ENCODE data around the gene DZIP1L.
"Not testable (repeated sequence)": the region's sequence is repeated elsewhere in the genome, so short reads cannot be mapped to it uniquely, and the experiment has no call there.

Gene DZIP1L

GRCh38 chr3:138114988-138115971, at the start of gene DZIP1L:
Gene DZIP1L, minus strand, starts transcription at chr3:138115608. Its CDS starts 11,637 bp downstream, at chr3:138103971.
- DNase-seq = no peak

DNA sequence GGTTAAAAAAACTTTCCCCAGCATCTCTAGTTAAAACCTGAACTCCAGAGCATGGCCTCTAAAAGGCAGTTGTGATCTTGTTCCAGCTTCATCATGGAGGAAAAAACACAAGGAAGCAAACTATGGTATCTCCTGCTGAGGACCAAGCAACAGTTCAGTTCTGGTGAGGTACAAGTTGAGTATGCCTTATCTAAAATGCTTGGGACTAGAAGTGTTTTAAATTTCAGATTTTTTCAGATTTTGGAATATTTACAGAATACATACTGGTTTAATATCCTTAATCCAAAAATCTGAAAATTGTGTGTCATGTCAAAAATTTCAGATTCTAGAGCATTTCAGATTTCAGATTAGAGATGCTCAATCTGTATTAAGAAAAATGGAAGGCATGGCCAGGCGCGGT, 49.7 kb upstream of the DZIP1L start:
- no peak for DNase-seq

GRCh38 chr3:138157743-138158142, 42.3 kb upstream of the DZIP1L start:
- no peak for DNase-seq

DNA sequence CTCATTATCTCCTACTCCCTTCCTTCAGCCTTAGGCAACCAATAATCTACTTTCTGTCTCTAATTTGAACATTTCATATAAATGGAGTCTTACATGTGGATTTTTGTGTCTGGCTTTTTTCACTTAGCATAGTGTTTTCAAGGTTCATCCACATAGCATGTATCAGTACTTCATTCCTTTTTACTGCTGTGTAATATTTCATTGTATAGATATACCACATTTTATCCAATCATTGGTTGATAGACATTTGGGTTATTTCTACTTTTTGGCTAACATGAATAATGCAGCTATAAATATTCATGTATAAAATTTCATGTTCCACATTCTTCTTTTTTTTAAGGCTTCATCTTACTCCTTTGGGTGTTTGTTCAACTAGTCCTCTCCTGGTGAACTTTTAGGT, 39.1 kb upstream of the DZIP1L start:
- no peak for DNase-seq

DNA sequence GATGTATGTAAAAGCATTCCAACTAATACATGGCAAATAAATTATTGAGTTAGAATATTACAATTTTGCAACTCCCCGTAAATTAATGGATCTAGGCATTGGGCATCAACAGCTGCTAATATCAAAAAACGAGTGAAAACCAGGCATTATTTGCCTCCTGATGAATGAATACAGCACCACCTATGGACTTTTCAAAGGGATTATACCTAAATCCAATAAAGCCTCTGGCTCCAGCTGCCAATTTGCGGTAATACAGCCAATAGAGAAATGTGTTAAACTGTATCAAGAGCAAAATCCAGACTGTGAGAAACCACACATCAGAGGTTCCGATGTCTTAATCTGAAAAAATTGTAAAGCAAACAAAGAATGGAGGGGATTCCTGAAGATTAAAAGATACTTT, 33.1 kb upstream of the DZIP1L start:
- DNase-seq = no peak

DNA sequence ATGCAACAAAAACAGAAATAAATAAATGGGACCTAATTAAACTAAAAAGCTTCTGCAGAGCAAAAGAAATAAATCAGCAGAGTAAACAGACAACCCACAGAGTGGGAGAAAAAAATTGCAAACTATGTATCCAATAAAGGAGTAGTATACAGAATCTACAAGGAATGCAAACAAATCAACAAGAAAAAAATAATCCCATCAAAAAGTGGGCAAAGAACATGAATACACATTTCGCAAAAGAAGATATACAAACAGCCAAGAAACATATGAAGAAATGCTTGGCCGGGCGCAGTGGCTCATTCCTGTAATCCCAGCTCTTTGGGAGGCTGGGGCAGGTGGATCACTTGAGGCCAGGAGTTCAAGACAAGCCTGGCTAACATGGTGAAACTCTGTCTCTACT, 26.8 kb upstream of the DZIP1L start:
- DNase-seq = not testable (repeated sequence)

- no peak for DNase-seq
Observed at GRCh38 chr3:138140940-138141339, 25.5 kb upstream of the DZIP1L start.

GRCh38 chr3:138139691-138140090, 24.3 kb upstream of the DZIP1L start:
- DNase-seq = no peak

DNA sequence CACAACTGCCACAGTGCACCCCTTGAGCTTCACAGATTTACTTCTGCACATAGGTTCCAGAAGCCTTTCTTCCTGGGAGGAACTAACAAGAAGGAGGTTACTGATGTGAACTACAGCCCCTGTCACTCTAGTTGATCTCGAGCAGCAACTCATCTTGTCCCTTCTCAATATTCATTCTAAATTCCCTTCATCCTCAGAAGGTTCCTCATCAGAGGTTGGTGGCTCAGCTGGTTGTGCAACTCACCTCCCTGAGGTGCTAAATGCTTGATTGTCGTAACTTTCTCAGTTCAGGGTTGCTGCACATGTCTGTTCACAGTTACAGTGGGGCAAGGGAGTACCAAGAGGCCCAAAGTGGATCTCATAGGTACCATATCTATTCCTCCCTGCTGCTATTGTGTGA, 22.5 kb upstream of the DZIP1L start:
- no peak for DNase-seq

DNA sequence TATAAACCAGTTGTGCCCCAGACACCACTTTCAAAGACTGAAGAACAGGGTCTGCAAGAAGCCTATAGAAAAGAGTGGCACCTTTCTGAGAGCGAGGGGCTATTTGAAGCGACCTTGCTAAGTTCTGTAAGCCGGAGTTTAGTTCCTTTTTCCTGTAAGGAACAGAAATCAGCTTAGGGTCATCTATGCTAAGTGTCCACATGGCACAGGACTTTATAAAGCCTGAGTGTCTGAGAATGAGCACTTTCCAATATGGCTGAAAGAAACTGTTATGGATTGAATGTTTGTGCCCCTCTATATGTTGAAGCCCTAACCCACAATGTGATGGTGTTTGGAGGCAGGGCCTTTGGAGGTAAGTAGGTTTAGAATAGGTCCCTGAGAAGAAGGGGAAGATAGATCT, 20.8 kb upstream of the DZIP1L start:
- no peak for DNase-seq

GRCh38 chr3:138135833-138136194, 20.4 kb upstream of the DZIP1L start:
- no peak for DNase-seq

DNA sequence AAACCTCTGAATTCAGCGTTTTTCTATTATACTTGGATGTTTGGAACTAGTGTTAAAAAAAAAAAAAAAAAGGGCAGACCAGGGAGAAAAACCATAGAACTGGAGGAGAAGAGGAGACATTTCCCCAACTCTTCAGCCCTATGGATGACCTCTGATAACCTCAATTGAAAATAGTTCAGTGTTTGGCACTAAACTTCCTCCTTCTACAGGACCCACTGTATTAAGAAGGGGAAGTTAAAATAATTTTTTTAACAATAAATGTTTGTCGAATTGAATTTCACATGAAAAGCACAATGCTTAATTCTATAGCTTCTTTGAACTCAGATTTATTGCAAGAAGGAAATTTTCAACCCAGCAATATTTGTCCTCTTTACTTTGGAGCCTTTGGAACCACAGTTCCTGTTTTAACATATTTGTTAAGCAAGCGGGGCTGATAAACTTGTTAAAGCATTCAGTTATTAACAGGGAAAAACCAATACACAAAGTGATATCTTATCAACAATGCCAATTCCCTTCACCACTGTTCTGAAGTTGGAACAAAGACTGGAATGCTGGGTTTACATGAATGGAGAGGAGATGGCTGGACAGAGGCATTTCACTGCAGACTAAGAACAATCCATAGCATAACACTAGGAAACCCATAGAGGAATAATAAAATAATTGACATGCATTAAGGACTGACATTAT, 19.9 kb upstream of the DZIP1L start:
- DNase-seq = no peak

- DNase-seq = no peak
Observed at GRCh38 chr3:138132239-138132638, 16.8 kb upstream of the DZIP1L start, which contains the start of gene A4GNT. Gene A4GNT, minus strand, starts transcription at chr3:138132390. Its CDS starts 1,134 bp downstream, at chr3:138131256.

DNA sequence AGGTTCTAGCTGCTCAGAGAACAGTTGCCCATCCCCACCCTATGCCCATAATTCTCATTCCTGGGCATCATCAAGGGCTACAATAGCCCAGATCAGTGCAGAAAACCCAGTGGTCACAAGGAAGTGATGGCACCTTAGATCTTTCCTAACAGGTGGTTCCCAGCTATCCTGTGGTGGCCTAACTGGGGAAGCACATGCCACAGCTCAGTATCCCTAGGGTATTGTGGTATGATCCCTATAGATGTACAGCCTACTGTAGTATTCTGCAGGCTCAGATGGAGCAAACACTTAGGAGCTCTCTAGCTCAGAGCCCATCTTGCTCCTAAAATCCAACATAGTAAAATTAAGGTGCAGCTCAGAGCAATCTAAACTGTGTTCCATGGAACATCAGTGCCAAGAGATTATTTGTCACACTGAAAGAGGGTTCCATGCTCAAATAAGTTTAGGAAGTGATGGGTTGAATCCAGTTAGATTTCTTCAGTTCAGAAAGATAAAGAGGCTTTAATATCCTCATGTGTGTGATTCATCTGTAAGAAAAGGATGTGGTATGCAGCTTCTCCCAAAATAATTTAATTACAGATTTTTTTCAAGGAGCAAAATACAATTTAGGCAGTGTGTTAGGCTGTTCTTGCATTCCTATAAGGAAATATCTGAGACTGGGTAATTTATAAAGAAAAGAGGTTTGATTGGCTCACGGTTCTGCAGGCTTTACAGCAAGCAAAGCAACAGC, 12.4 kb upstream of the DZIP1L start:
- DNase-seq = no peak

- no peak for DNase-seq
Observed at GRCh38 chr3:138125548-138126221, 10.3 kb upstream of the DZIP1L start.

GRCh38 chr3:138124706-138125355, 9.4 kb upstream of the DZIP1L start:
- DNase-seq = no peak

- no peak for DNase-seq
Observed at GRCh38 chr3:138124188-138124587, 8.8 kb upstream of the DZIP1L start.

GRCh38 chr3:138119423-138119766, 4.0 kb upstream of the DZIP1L start:
- DNase-seq = no peak

GRCh38 chr3:138118612-138119422, 3.4 kb upstream of the DZIP1L start:
- peak; percentile 12 for DNase-seq

DNA sequence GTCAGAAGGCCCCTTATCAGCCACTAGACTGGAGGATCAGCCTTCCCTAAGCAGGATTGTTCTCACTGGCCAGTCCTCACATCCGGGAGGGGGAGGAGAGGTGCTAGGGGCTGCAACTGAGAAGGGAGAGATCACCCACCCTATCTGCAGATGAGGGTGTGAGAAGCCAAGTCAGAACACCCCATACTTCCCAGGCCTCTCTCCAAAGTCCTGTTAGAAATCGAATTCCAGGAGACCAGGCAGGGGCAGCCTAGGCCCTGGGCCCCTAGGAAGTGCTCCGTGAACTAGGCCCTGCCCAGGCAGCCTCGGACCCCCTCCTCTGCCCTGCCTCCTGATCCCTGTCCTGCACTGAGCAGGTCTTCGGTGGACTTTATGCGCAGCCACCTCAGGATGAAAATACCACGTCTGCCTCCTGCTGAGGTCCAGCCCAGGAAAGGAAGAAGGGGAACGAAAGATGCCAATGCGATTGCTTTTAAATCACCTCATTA, 933 bp downstream of the DZIP1L start:
- no peak for DNase-seq

DNA sequence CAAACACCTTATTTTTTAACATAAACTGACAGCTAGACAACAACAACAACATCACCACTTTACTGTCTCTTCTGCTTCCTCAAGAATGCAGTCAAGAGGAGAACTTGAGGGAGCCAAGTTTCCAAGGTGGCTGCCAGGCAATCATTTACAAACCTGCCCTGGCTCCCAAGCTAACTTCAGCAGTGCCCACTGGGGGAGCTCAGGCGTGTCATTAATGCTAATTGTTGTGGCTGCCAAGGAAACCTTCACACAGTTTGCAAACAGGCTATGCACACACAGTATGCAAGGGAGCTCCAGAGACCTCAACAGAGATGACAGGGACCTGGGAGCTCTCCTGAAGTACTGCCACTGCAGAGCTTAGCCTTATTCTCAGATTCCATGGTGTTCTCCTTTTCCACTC, 2.1 kb downstream of the DZIP1L start:
- peak; percentile 14 for DNase-seq
